ENCODE measurements around the gene CDT1. TPM values are rescaled to one million over a fixed set of nuclear protein-coding genes. Genes with fewer than 3 reads are reported as not detected.

CDT1 gene
- total RNA-seq, 3 donors from 2014 or later, result 1.3 to 3.3 (median 3.2) TPM

DNA sequence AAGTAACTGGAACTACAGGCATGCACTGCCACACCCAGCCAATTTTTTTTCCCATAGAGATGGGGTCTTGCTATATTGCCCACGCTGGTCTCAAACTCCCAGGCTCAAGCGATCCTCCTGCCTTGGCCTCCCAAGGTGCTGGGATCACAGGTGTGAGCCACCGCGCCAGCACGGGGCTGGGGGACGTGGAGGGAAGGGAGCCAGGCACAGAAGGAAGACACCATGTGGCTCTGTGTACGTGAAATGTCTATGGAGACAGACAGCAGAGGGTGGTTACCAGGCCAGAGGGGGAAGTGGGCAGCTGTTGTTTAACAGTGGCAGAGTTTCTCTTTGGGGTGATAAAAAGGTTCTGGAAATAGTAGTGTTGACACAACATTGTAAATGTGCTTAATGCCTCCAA lies 14.0 kb upstream of the CDT1 start:
- Histone ChIP-seq H3K27ac (no peak overlapping the region), H3K27me3 (peaks cover 0 to 17% of the 10 kb centered on the region in 2 donors), H3K36me3 (no peaks in the 10 kb centered on the region), H3K9me3 (no peaks in the 10 kb centered on the region), H3K4me3 (no peak overlapping the region), H3K4me1 (no peaks in the 10 kb centered on the region)
- no peak for DNase-seq (ENCODE audit: low spot score in 2 of 2)
- TF ChIP-seq, protein P1, sequence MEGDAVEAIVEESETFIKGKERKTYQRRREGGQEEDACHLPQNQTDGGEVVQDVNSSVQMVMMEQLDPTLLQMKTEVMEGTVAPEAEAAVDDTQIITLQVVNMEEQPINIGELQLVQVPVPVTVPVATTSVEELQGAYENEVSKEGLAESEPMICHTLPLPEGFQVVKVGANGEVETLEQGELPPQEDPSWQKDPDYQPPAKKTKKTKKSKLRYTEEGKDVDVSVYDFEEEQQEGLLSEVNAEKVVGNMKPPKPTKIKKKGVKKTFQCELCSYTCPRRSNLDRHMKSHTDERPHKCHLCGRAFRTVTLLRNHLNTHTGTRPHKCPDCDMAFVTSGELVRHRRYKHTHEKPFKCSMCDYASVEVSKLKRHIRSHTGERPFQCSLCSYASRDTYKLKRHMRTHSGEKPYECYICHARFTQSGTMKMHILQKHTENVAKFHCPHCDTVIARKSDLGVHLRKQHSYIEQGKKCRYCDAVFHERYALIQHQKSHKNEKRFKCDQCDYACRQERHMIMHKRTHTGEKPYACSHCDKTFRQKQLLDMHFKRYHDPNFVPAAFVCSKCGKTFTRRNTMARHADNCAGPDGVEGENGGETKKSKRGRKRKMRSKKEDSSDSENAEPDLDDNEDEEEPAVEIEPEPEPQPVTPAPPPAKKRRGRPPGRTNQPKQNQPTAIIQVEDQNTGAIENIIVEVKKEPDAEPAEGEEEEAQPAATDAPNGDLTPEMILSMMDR (IDR thresholded peaks at IDR 0.05), result no peak
- TF ChIP-seq POLR2A (IDR thresholded peaks at IDR 0.05) (no peak), POLR2AphosphoS5 (IDR thresholded peaks at IDR 0.05) (no peak)
- intact Hi-C loops (cut with DNase I; ENCODE audit: low total_unique reads), result no loop called here

DNA sequence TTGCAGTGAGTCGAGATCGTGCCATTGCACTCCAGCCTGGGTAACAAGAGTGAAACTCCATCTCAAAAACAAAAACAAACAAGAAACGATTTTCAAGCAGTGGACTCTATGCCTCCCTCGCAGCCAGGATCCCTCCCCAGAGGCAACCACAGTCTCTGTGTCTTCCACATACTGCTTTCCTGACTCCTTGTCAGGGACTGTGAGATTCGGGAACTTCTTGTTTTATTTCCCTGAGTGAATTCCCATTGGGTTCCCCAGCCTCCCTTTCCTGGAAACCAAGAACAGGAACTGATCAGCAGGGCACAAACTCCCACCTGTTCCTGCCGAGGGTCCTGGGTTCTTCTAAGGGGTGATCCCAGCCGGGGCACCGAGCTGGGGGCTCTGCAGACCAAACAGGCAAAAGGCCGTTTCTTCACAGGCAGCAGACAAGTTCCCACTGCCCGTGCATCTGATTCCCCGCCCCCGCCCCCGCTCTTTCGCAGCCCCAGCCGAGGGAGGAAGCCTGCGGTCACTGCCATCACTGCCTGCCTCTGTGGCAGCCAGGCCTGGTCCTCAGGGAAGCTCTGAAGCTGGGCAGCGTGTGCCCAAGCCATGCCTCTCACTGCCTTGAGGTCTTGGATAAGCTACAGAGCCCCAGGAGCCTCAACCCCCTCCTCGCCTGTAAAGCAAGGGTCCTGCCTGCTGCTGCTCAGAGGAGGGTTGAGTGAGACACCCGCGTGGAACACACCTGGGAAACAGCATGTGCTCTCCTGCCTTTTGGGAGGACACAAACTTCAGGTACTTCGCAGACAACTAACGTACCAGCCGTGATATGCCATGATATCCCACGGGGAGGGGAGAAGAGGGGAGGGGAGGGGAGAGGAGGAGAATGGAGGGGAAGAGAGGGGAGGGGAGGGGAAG lies 13.0 kb upstream of the CDT1 start:
- Histone ChIP-seq H3K36me3 (no peaks in the 10 kb centered on the region), H3K27ac (no peak overlapping the region), H3K27me3 (peaks cover 0 to 17% of the 10 kb centered on the region in 2 donors), H3K4me1 (no peaks in the 10 kb centered on the region), H3K4me3 (no peak overlapping the region), H3K9me3 (no peaks in the 10 kb centered on the region)
- no peak for DNase-seq (ENCODE audit: low spot score in 2 of 2)
- intact Hi-C loops (cut with DNase I; ENCODE audit: low total_unique reads), result no loop called here
- TF ChIP-seq, protein P1 (IDR thresholded peaks at IDR 0.05), result no peak
- TF ChIP-seq POLR2AphosphoS5 (IDR thresholded peaks at IDR 0.05) (no peak), POLR2A (IDR thresholded peaks at IDR 0.05) (no peak)

DNA sequence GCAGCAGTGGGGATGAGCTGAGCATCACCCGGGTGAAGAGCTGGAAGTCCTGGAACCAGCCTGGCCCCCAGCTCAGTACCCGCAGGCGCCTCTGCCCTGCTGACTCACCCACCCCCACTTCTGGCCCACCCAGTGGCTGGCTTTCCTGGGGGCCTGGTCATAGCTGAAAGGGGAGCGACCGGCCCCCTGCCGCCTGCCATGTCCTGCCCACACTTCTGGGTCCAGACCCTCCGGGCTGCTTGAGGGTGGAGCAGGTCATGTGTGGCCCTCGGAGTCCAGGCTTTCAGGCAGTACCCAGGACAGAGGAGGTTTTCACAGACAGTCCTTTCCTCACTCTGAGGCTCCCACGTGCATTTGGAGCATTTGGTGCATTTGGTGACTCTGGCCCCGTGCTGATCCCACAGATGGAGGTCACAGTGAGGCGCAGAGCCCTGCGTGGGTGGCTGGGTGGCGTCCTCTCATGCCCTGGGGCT lies 11.5 kb upstream of the CDT1 start:
- no peaks in the 10 kb centered on the region for H3K4me1 ChIP-seq
- no peaks in the 10 kb centered on the region for H3K36me3 ChIP-seq
- H3K4me3 ChIP-seq, result no peak overlapping the region
- no peak for TF ChIP-seq POLR2A (IDR thresholded peaks at IDR 0.05)
- TF ChIP-seq, protein P1 (IDR thresholded peaks at IDR 0.05), result no peak
- no peak for TF ChIP-seq POLR2AphosphoS5 (IDR thresholded peaks at IDR 0.05)
- intact Hi-C loops (cut with DNase I; ENCODE audit: low total_unique reads), result no loop called here
- peaks cover 0 to 17% of the 10 kb centered on the region in 2 donors for H3K27me3 ChIP-seq
- H3K9me3 ChIP-seq, result no peaks in the 10 kb centered on the region
- no peak for DNase-seq (ENCODE audit: low spot score in 2 of 2)
- H3K27ac ChIP-seq, result no peak overlapping the region

DNA sequence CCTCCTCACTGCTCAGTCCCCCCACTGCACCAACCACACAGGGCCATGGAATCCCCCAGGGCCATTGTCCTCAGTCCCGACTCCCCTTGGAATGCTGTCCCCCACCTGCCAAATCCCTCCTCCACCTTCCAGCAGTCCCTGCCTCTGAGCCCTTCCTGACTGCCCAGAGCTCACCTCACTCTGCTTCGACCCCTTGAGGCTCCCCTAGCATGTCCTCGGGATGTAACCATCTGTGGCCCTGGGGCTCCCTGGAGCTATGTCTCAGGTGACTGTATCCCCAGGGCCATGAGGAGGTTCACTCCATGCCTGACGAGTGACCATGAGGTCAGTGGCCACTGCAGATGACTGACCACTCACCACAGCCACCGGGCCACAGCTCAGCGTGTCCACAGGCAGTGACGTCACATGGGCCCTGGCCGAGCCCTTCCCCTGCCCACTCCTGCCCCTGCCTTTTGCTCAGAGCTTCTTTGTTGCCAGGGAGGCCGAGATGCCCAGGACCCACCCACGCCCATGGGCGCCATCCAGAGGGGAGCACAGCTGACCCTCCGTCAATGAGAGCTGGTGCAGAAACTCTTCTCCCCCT lies 10.8 kb upstream of the CDT1 start:
- intact Hi-C loops (cut with DNase I; ENCODE audit: low total_unique reads), result no loop called here
- Histone ChIP-seq H3K27ac (no peak overlapping the region), H3K4me1 (no peaks in the 10 kb centered on the region), H3K36me3 (no peaks in the 10 kb centered on the region), H3K27me3 (peaks cover 0 to 17% of the 10 kb centered on the region in 2 donors), H3K9me3 (no peaks in the 10 kb centered on the region), H3K4me3 (no peak overlapping the region)
- no peak for TF ChIP-seq POLR2A (IDR thresholded peaks at IDR 0.05)
- no peak for TF ChIP-seq POLR2AphosphoS5 (IDR thresholded peaks at IDR 0.05)
- TF ChIP-seq, protein P1 (IDR thresholded peaks at IDR 0.05), result no peak
- DNase-seq (ENCODE audit: low spot score in 2 of 2), result no peak
